GM12878 (cell line): ENCODE measurements around the gene AMT. TPM values are rescaled to one million over a fixed set of nuclear protein-coding genes. Genes with fewer than 3 reads are reported as not detected.
A peak's percentile ranks its signal among the peaks of the same experiment; 100 is the strongest.

ENCODE experiments used
- ATF7 ChIP-seq: fragments of 450-650 bp; IDR thresholded peaks from 2 replicates; pipeline ENCODE4 v1.6.1; 2016; ENCODE audit warnings: low read depth, mild to moderate bottlenecking
- BACH1 ChIP-seq: fragments of 450-650 bp; IDR thresholded peaks from 2 replicates; pipeline ENCODE4 v1.6.1; 2017; ENCODE audit warnings: mild to moderate bottlenecking, borderline replicate concordance
- BCL11A ChIP-seq: IDR thresholded peaks from 2 replicates; pipeline ENCODE4 v1.6.1; 2011; ENCODE audit warnings: low read depth, low read length
- CEBPB ChIP-seq, 2 experiments: fragments of 150-350 bp in 1 of 2; IDR thresholded peaks; 2 replicates each; pipeline ENCODE4 v1.6.1; 2012 to 2014; ENCODE audit warnings: low read depth in 2 of 2, low read length in 2 of 2, borderline replicate concordance in 1 of 2, inconsistent platforms in 1 of 2
- CHD2 ChIP-seq: IDR thresholded peaks from 2 replicates; pipeline ENCODE4 v1.6.1; 2011; ENCODE audit warnings: low read depth, low read length, improper control_type of control experiment, borderline replicate concordance
- ETV6 ChIP-seq, 2 experiments: fragments of 450-650 bp in 1 of 2; IDR thresholded peaks in 1 of 2; conservative IDR thresholded peaks in 1 of 2; 2 replicates each; pipeline ENCODE4 v1.6.1; 2014; ENCODE audit warnings: antibody characterized with exemption in 1 of 2, borderline replicate concordance in 1 of 2, low read depth in 1 of 2, mild to moderate bottlenecking in 1 of 2, moderate library complexity in 1 of 2
- IRF4 ChIP-seq: IDR thresholded peaks from 2 replicates; pipeline ENCODE4 v1.6.1; 2011; ENCODE audit warnings: low read depth, low read length
- LARP7 ChIP-seq: fragments of 450-650 bp; IDR thresholded peaks from 2 replicates; pipeline ENCODE4 v1.6.1; 2017; ENCODE audit warnings: mild to moderate bottlenecking
- MEF2B ChIP-seq: fragments of 450-650 bp; IDR thresholded peaks from 2 replicates; pipeline ENCODE4 v1.6.1; 2018; ENCODE audit warnings: mild to moderate bottlenecking, moderate library complexity; ENCODE audit not compliant: partially characterized antibody, poor library complexity, severe bottlenecking
- MLLT1 ChIP-seq: fragments of 450-650 bp; IDR thresholded peaks from 2 replicates; pipeline ENCODE4 v1.6.1; 2016; ENCODE audit warnings: mild to moderate bottlenecking
- MTA2 ChIP-seq: fragments of 450-650 bp; IDR thresholded peaks from 2 replicates; pipeline ENCODE4 v1.6.1; 2016; ENCODE audit warnings: low read depth, mild to moderate bottlenecking, moderate library complexity
- NR2C1 ChIP-seq: fragments of 450-650 bp; IDR thresholded peaks from 2 replicates; pipeline ENCODE4 v1.6.1; 2017; ENCODE audit warnings: antibody characterized with exemption, mild to moderate bottlenecking, moderate library complexity
- PAX5 ChIP-seq: IDR thresholded peaks from 2 replicates; pipeline ENCODE4 v1.6.1; 2011; ENCODE audit warnings: low read depth, low read length, borderline replicate concordance
- POU2F2 ChIP-seq: IDR thresholded peaks from 3 replicates; pipeline ENCODE4 v1.6.1; 2011; ENCODE audit warnings: low read depth, mild to moderate bottlenecking, low read length, borderline replicate concordance
- RELA ChIP-seq: fragments of 450-650 bp; IDR thresholded peaks from 2 replicates; pipeline ENCODE4 v1.8.0; 2014; ENCODE audit warnings: borderline replicate concordance; ENCODE audit not compliant: partially characterized antibody
- SIX5 ChIP-seq: IDR thresholded peaks from 2 replicates; pipeline ENCODE4 v1.6.1; 2011; ENCODE audit warnings: mild to moderate bottlenecking, low read depth, low read length, moderate library complexity; ENCODE audit not compliant: severe bottlenecking
- SMARCA5 ChIP-seq: fragments of 450-650 bp; IDR thresholded peaks from 2 replicates; pipeline ENCODE4 v1.6.1; 2017; ENCODE audit warnings: mild to moderate bottlenecking
- SRF ChIP-seq, 2 experiments: IDR thresholded peaks; 2 replicates each; pipeline ENCODE4 v1.6.1; 2011; ENCODE audit warnings: low read depth in 2 of 2, low read length in 2 of 2, mild to moderate bottlenecking in 1 of 2, moderate library complexity in 1 of 2
- ZBTB11 ChIP-seq: fragments of 450-650 bp; formaldehyde crosslinking; IDR thresholded peaks from 2 replicates; pipeline ENCODE4 v1.5.0; 2022; ENCODE audit warnings: mild to moderate bottlenecking, missing genetic modification characterization
- ZNF622 ChIP-seq: fragments of 450-650 bp; IDR thresholded peaks from 2 replicates; pipeline ENCODE4 v1.6.1; 2017; ENCODE audit warnings: mild to moderate bottlenecking, inconsistent platforms
- polyA plus RNA-seq, 11 experiments: library from polyadenylated mRNA; depleted of rRNA in 4 of 11; unstranded in 6 of 11; stranded (reverse) in 5 of 11; fragments of >200 nt; fragmentation: Nextera tagmentation in 4 of 11; fragmentation: Illumina TruSeq in 1 of 11; extraction: Ambion mirVana in 4 of 11; extraction: Trizol in 1 of 11; gene quantifications; 1 replicate in 1 of 11; 2 replicates in 10 of 11; pipeline versions ENCODE4 v1.2.1 to v1.2.3, GENCODE V29; 2011 to 2016; ENCODE audit warnings: inconsistent platforms in 2 of 11, missing spikeins in 2 of 11, low read depth in 1 of 11
- total RNA-seq, 4 experiments: library from RNA; depleted of rRNA in 3 of 4; stranded (reverse); fragments of >200 nt in 3 of 4; fragmentation: Illumina TruSeq in 1 of 4; extraction: Trizol in 1 of 4; gene quantifications; 2 replicates each; pipeline versions ENCODE4 v1.2.1 to v1.2.3, GENCODE V29; 2013 to 2021
- TF ChIP-seq, protein P1 (sequence below): IDR thresholded peaks from 2 replicates; pipeline ENCODE4 v1.6.1; 2012; ENCODE audit warnings: improper control_type of control experiment, low read depth, low read length; ENCODE audit not compliant: insufficient replicate concordance

Gene AMT
- total and polyA plus RNA-seq, 10 of the 15 experiments (the other 5 are each of a cell fraction or from before 2014, with no cell fraction given) = 0.45 to 7.2 (median 2.6) TPM

GRCh38 chr3:49411968-49412631, 10.2 kb downstream of the AMT start, which contains the start of the genes RHOA and TCTA (continued):
- TF ChIP-seq ETV6 (conservative IDR thresholded peaks at IDR 0.05 in 1 of 2, IDR thresholded peaks at IDR 0.05 in 1 of 2; ENCODE audit: borderline replicate concordance in 1 of 2, low read depth in 1 of 2) (no peak), POU2F2 (peak; percentile 79), MTA2 (0 out of 2 replicates have a peak, but pooled peaks have one; percentile 22), CHD2 (no peak), BCL11A (no peak), SIX5 (no peak), ZBTB11 (CRISPR knock-in tag) (no peak), ZNF622 (no peak), LARP7 (peak; percentile 88; the same call in 1 of the 2 replicates), CEBPB (IDR thresholded peaks at IDR 0.05; ENCODE audit: borderline replicate concordance in 1 of 2, low read depth in 2 of 2, low read length in 2 of 2) (no peak), PAX5 (peak; percentile 70), ATF7 (no peak; the same call in 1 of the 2 replicates), IRF4 (no peak), MLLT1 (peak; percentile 78), SMARCA5 (0 out of 2 replicates have a peak, but pooled peaks have one; percentile 61), MEF2B (peak; percentile 66), NR2C1 (no peak), RELA (peak; percentile 7), SRF (IDR thresholded peaks at IDR 0.05; ENCODE audit: low read depth in 2 of 2, low read length in 2 of 2) (no peak), BACH1 (peak; percentile 94)
- TF ChIP-seq, protein P1, sequence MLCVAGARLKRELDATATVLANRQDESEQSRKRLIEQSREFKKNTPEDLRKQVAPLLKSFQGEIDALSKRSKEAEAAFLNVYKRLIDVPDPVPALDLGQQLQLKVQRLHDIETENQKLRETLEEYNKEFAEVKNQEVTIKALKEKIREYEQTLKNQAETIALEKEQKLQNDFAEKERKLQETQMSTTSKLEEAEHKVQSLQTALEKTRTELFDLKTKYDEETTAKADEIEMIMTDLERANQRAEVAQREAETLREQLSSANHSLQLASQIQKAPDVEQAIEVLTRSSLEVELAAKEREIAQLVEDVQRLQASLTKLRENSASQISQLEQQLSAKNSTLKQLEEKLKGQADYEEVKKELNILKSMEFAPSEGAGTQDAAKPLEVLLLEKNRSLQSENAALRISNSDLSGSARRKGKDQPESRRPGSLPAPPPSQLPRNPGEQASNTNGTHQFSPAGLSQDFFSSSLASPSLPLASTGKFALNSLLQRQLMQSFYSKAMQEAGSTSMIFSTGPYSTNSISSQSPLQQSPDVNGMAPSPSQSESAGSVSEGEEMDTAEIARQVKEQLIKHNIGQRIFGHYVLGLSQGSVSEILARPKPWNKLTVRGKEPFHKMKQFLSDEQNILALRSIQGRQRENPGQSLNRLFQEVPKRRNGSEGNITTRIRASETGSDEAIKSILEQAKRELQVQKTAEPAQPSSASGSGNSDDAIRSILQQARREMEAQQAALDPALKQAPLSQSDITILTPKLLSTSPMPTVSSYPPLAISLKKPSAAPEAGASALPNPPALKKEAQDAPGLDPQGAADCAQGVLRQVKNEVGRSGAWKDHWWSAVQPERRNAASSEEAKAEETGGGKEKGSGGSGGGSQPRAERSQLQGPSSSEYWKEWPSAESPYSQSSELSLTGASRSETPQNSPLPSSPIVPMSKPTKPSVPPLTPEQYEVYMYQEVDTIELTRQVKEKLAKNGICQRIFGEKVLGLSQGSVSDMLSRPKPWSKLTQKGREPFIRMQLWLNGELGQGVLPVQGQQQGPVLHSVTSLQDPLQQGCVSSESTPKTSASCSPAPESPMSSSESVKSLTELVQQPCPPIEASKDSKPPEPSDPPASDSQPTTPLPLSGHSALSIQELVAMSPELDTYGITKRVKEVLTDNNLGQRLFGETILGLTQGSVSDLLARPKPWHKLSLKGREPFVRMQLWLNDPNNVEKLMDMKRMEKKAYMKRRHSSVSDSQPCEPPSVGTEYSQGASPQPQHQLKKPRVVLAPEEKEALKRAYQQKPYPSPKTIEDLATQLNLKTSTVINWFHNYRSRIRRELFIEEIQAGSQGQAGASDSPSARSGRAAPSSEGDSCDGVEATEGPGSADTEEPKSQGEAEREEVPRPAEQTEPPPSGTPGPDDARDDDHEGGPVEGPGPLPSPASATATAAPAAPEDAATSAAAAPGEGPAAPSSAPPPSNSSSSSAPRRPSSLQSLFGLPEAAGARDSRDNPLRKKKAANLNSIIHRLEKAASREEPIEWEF = no peak
